Aortic smooth muscle cell (primary cell): ENCODE results near the gene NOP58. TPM values are rescaled to one million over a fixed set of nuclear protein-coding genes. Genes with fewer than 3 reads are reported as not detected.

Experiments used
- total RNA-seq: library from RNA; depleted of rRNA; stranded (reverse); fragments of >200 nt; gene quantifications from 2 replicates; pipeline ENCODE4 v1.2.3, GENCODE V29; 2014

NOP58 gene, protein sequence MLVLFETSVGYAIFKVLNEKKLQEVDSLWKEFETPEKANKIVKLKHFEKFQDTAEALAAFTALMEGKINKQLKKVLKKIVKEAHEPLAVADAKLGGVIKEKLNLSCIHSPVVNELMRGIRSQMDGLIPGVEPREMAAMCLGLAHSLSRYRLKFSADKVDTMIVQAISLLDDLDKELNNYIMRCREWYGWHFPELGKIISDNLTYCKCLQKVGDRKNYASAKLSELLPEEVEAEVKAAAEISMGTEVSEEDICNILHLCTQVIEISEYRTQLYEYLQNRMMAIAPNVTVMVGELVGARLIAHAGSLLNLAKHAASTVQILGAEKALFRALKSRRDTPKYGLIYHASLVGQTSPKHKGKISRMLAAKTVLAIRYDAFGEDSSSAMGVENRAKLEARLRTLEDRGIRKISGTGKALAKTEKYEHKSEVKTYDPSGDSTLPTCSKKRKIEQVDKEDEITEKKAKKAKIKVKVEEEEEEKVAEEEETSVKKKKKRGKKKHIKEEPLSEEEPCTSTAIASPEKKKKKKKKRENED
- total RNA-seq = 50.5 and 51.5 TPM in 2 replicates

DNA sequence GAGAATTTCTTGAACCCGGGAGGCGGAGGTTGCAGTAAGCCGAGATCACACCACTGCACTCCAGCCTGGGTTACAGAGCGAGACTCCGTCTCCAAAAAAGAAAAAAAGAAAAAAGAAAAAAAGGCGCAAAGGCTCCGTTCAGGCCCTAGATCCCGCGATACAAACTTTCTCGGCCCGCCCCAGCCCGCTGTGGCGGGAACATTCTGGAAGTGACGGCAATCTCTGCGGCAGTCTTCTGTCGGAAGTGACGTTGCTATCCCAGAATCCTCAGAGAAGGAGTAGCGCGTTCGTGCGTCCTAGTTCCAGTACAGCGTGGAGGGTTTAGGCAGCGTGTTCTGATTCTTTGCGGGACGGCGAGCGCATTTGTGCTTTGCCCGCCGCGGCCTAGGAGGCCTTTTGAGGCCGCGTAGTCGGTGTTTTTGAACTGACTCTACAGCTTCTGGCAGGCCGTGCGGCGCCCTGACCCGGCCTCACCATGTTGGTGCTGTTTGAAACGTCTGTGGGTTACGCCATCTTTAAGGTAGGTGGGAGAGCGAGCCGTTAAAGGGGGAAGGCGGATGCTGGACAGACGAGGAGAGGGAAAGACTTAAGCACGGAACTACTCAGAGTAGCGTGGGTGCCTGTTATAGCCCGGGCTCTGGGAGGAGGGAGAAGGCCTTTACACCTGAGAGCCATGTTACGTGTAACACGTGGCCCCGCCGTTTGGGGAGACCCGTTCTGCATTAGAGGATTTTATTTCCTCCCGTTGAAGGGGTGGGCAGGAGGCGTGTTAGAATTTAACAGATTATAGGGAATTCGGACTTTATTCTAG, at the start of gene NOP58:
NOP58 (plus strand) TSS at position 297 of the 811 bp plus-strand sequence; CDS start at position 476, 179 bp downstream.

DNA sequence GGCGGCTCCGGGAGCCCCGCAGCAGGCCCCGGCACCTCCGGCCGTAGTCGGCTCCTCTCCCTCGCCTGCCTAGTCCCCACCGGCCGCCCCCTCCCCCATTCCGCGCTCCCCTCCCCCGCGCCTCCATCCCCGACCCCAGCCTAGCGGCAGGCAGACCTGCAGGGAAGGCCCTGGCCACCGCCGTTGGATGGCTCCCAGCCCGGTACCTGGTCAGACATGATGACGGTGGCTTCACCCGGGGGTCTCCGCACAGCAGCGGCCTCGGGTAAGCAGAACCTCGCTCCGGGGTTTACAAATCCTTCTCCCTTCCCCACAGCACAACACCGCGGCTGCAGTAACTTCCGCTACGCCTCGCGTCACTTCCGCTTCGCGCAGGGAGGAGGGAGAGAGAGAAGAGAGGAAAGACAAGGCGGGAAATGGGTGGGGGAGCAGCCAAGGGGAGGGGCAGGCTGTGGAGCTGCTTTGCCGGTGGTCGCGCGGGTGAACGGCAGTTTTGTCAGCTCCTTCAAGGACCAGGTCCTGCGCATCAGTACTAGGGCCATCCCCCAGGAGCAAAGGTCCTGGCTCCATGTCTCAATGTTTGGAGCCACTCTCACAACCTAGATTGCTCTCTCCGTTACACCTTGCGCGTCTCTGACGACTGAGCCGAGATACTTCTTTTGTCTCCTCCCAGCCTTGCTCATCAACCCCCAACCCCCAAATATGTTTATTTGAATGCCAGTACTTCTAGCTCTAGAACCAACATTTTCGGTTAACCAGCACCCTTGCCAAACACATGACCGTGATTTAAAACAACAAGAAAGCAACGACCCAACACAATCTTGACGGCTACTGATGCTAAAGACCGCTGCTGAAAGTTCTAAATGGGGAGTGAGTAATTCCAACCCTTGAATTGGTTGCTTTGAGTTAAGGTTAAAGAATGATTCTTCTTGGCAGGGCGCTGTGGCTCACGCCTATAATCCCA, 27.0 kb upstream of the NOP58 start, which contains the start of gene SUMO1:
SUMO1 (minus strand) TSS at position 364 of the 964 bp plus-strand sequence; CDS start at position 218, 146 bp downstream.

Other genes with a start within 250 kb of the NOP58 start
- gene FZD7, start 231.9 kb upstream of the NOP58 start, total RNA-seq = 3.3 and 7.4 TPM in 2 replicates
- gene KIAA2012, start 192.5 kb upstream of the NOP58 start, total RNA-seq = under 0.01 TPM in 1 of 2 replicates, not detected in the other
- 99.1 and 116 TPM in 2 replicates for gene SUMO1, start 27.2 kb upstream of the NOP58 start, total RNA-seq
- gene BMPR2, start 110.6 kb downstream of the NOP58 start, total RNA-seq = 13.3 and 23.8 TPM in 2 replicates